HL-60 (cell line): ENCODE results near the gene S100B.

Experiments used
- DNase-seq, 2 experiments: peaks; one replicate each; pipeline ENCODE4 v3.0.0-alpha.2; 2010 to 2020; ENCODE audit warnings: low read depth in 1 of 2, low spot score in 1 of 2
- H3K27ac ChIP-seq: fragments of 250-450 bp; sonication (Bioruptor Pico); replicated peaks from 2 replicates; pipeline ENCODE4 v1.5.1; 2020; ENCODE audit warnings: mild to moderate bottlenecking, moderate library complexity
- H3K27me3 ChIP-seq: fragments of 250-450 bp; sonication (Bioruptor Pico); 2 replicates; pipeline ENCODE4 v1.5.1; 2021; ENCODE audit warnings: mild to moderate bottlenecking, moderate library complexity; ENCODE audit not compliant: insufficient read depth, poor library complexity, severe bottlenecking
- H3K4me3 ChIP-seq: replicated peaks from 2 replicates; pipeline ENCODE4 v1.5.1; 2011; ENCODE audit warnings: mild to moderate bottlenecking, control low read depth, low read length; ENCODE audit not compliant: insufficient read depth
- GABPA ChIP-seq: IDR thresholded peaks from 2 replicates; pipeline ENCODE4 v1.6.1; 2012; ENCODE audit warnings: low read depth
- POLR2AphosphoS5 ChIP-seq: IDR thresholded peaks from 2 replicates; pipeline ENCODE4 v1.6.1; 2012; ENCODE audit warnings: low read depth
- REST ChIP-seq: IDR thresholded peaks from 2 replicates; pipeline ENCODE4 v1.6.1; 2012; ENCODE audit warnings: low read depth; ENCODE audit not compliant: insufficient replicate concordance
- SPI1 ChIP-seq: IDR thresholded peaks from 2 replicates; pipeline ENCODE4 v1.6.1; 2012; ENCODE audit warnings: low read depth, mild to moderate bottlenecking, borderline replicate concordance
- TF ChIP-seq, protein P1 (sequence below): IDR thresholded peaks from one replicate; pipeline ENCODE4 v1.5.1; 2011; ENCODE audit warnings: low read length, control low read depth, inconsistent platforms; ENCODE audit not compliant: insufficient read depth

S100B gene

GRCh38 chr21:46568562-46568961 is 36.3 kb downstream of the S100B start:
- DNase-seq = no peak
- TF ChIP-seq SPI1 = no peak
- TF ChIP-seq POLR2AphosphoS5 = no peak
- TF ChIP-seq REST = no peak
- TF ChIP-seq GABPA = no peak
- TF ChIP-seq, protein P1, sequence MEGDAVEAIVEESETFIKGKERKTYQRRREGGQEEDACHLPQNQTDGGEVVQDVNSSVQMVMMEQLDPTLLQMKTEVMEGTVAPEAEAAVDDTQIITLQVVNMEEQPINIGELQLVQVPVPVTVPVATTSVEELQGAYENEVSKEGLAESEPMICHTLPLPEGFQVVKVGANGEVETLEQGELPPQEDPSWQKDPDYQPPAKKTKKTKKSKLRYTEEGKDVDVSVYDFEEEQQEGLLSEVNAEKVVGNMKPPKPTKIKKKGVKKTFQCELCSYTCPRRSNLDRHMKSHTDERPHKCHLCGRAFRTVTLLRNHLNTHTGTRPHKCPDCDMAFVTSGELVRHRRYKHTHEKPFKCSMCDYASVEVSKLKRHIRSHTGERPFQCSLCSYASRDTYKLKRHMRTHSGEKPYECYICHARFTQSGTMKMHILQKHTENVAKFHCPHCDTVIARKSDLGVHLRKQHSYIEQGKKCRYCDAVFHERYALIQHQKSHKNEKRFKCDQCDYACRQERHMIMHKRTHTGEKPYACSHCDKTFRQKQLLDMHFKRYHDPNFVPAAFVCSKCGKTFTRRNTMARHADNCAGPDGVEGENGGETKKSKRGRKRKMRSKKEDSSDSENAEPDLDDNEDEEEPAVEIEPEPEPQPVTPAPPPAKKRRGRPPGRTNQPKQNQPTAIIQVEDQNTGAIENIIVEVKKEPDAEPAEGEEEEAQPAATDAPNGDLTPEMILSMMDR = no peak
- no peak overlapping the region for H3K4me3 ChIP-seq
- H3K27ac ChIP-seq = no peak overlapping the region
- H3K27me3 ChIP-seq = no peaks in the 10 kb centered on the region

- TF ChIP-seq, protein P1 = no peak
- TF ChIP-seq SPI1 = no peak
- TF ChIP-seq GABPA = no peak
- TF ChIP-seq POLR2AphosphoS5 = no peak
- no peak for TF ChIP-seq REST
- no peak for DNase-seq
These were observed 37.5 kb downstream of the S100B start for GRCh38 chr21:46567348-46567747.

DNA sequence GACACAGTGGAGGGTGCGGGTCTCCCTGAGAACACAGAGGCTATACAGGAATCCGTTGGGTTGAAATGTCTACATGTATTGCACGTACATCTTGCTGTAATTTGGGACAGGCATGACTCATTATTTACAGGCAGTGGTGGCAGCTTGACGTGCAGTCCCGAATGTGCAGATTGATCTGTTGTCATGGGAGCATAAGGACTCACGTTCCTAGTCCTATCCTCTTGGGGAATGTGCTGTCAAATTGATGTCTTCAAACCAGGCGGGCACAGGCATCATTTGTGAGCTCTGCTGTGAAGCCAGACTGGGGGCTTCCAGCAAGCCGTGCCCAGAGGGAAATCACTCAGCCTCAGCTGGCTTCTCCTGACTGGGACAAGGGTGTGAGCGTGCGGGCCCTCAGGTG is 40.5 kb downstream of the S100B start:
- no peak overlapping the region for H3K27ac ChIP-seq
- H3K4me3 ChIP-seq = no peak overlapping the region
- no peak for DNase-seq
- H3K27me3 ChIP-seq = no peaks in the 10 kb centered on the region
- TF ChIP-seq SPI1 = no peak
- no peak for TF ChIP-seq REST

More at GRCh38 chr21:46567348-46567747, 37.5 kb downstream of the S100B start:
- Histone ChIP-seq H3K27me3 (no peaks in the 10 kb centered on the region), H3K4me3 (no peak overlapping the region), H3K27ac (no peak overlapping the region)
